ENCODE measurements around the gene PIKFYVE. TPM values are rescaled to one million over a fixed set of nuclear protein-coding genes. Genes with fewer than 3 reads are reported as not detected.
"Not testable (repeated sequence)": the region's sequence is repeated elsewhere in the genome, so short reads cannot be mapped to it uniquely, and the experiment has no call there.

Gene PIKFYVE
- total and polyA plus RNA-seq, 5 donors: 5.0 to 20.4 (median 19.5) TPM

GRCh38 chr2:208255557-208256106, 10.4 kb upstream of the PIKFYVE start:
- Histone ChIP-seq H3K27me3 (ENCODE audit: control insufficient read depth, insufficient read depth) (no peaks in the 10 kb centered on the region), H3K9me3 (ENCODE audit: control insufficient read depth, low read length) (no peaks in the 10 kb centered on the region), H3K4me1 (ENCODE audit: control insufficient read depth, insufficient read depth, low read length) (no peaks in the 10 kb centered on the region), H3K27ac (ENCODE audit: low read length) (peak overlapping the region; percentile 74), H3K4me3 (ENCODE audit: low read length) (peak overlapping the region; percentile 85)
- ATAC-seq: no peak
- intact Hi-C loops (cut with DNase I): no loop called here
- DNase-seq: no peak
- 48% methylated on average over 13 of the region's 13 CpGs for WGBS

- ATAC-seq (no peak), DNase-seq (no peak)
- peak overlapping the region; percentile 48 for H3K27ac ChIP-seq (ENCODE audit: low read length)
- no peaks in the 10 kb centered on the region for H3K9me3 ChIP-seq (ENCODE audit: control insufficient read depth, low read length)
- no peaks in the 10 kb centered on the region for H3K27me3 ChIP-seq (ENCODE audit: control insufficient read depth, insufficient read depth)
- 77% methylated on average over 10 of the region's 10 CpGs for WGBS
- intact Hi-C loops (cut with DNase I): no loop called here
- H3K4me3 ChIP-seq (ENCODE audit: low read length): no peak overlapping the region
- H3K4me1 ChIP-seq (ENCODE audit: control insufficient read depth, insufficient read depth, low read length): no peaks in the 10 kb centered on the region
Observed at GRCh38 chr2:208256192-208256782, 9.8 kb upstream of the PIKFYVE start.

- 49% methylated on average over 12 of the region's 12 CpGs for WGBS
- H3K9me3 ChIP-seq (ENCODE audit: control insufficient read depth, low read length); ATAC-seq; H3K27me3 ChIP-seq (ENCODE audit: control insufficient read depth, insufficient read depth); intact Hi-C loops (cut with DNase I); H3K4me3 ChIP-seq (ENCODE audit: low read length); H3K4me1 ChIP-seq (ENCODE audit: control insufficient read depth, insufficient read depth, low read length): not testable (repeated sequence)
- peak in 1 of 3 donors; percentile 57 for DNase-seq
- H3K27ac ChIP-seq (ENCODE audit: low read length): peak overlapping the region; percentile 67
Observed at GRCh38 chr2:208256849-208257813, 8.9 kb upstream of the PIKFYVE start.

GRCh38 chr2:208265371-208265800, 669 bp upstream of the PIKFYVE start:
- intact Hi-C loops (cut with DNase I): no loop called here
- H3K4me3 ChIP-seq (ENCODE audit: low read length): peak overlapping the region; percentile 94
- no peaks in the 10 kb centered on the region for H3K27me3 ChIP-seq (ENCODE audit: control insufficient read depth, insufficient read depth)
- H3K4me1 ChIP-seq (ENCODE audit: control insufficient read depth, insufficient read depth, low read length): peaks cover 12% of the 10 kb centered on the region
- ATAC-seq: peak; percentile 47 to 65
- peak in 2 of 3 donors; percentile 22 to 36 for DNase-seq
- WGBS: 3% methylated on average over 9 of the region's 9 CpGs
- H3K27ac ChIP-seq (ENCODE audit: low read length): peak overlapping the region; percentile 94
- no peaks in the 10 kb centered on the region for H3K9me3 ChIP-seq (ENCODE audit: control insufficient read depth, low read length)

- intact Hi-C loops (cut with DNase I): no loop called here
- H3K27me3 ChIP-seq (ENCODE audit: control insufficient read depth, insufficient read depth): no peaks in the 10 kb centered on the region
- DNase-seq (no peak), ATAC-seq (no peak)
- H3K4me3 ChIP-seq (ENCODE audit: low read length): peak overlapping the region; percentile 94
- WGBS: under 1% methylated on average over 11 of the region's 11 CpGs
- H3K27ac ChIP-seq (ENCODE audit: low read length): peak overlapping the region; percentile 95
- H3K9me3 ChIP-seq (ENCODE audit: control insufficient read depth, low read length): no peaks in the 10 kb centered on the region
- H3K4me1 ChIP-seq (ENCODE audit: control insufficient read depth, insufficient read depth, low read length): peaks cover 12% of the 10 kb centered on the region
Observed at GRCh38 chr2:208266553-208266893, 468 bp downstream of the PIKFYVE start.

- Histone ChIP-seq H3K27me3 (ENCODE audit: control insufficient read depth, insufficient read depth) (no peaks in the 10 kb centered on the region), H3K9me3 (ENCODE audit: control insufficient read depth, low read length) (no peaks in the 10 kb centered on the region), H3K4me3 (ENCODE audit: low read length) (peak overlapping the region; percentile 94), H3K27ac (ENCODE audit: low read length) (no peak overlapping the region), H3K4me1 (ENCODE audit: control insufficient read depth, insufficient read depth, low read length) (peaks cover 12% of the 10 kb centered on the region)
- no peak for DNase-seq
- intact Hi-C loops (cut with DNase I): no loop called here
- WGBS: 4% methylated on average over 3 of the region's 3 CpGs
- ATAC-seq: no peak
Observed at GRCh38 chr2:208266936-208267335, 881 bp downstream of the PIKFYVE start.

GRCh38 chr2:208267526-208267925, 1.5 kb downstream of the PIKFYVE start:
- H3K4me3 ChIP-seq (ENCODE audit: low read length); ATAC-seq; H3K27me3 ChIP-seq (ENCODE audit: control insufficient read depth, insufficient read depth); H3K27ac ChIP-seq (ENCODE audit: low read length); intact Hi-C loops (cut with DNase I); H3K9me3 ChIP-seq (ENCODE audit: control insufficient read depth, low read length): not testable (repeated sequence)
- WGBS: 77% methylated on average over 22 of the region's 22 CpGs
- DNase-seq: peak in 1 of 3 donors; percentile 37
- peaks cover 12% of the 10 kb centered on the region for H3K4me1 ChIP-seq (ENCODE audit: control insufficient read depth, insufficient read depth, low read length)

GRCh38 chr2:208268156-208268952, 2.3 kb downstream of the PIKFYVE start:
- Histone ChIP-seq H3K4me3 (ENCODE audit: low read length) (no peak overlapping the region), H3K4me1 (ENCODE audit: control insufficient read depth, insufficient read depth, low read length) (peaks cover 12% of the 10 kb centered on the region), H3K27me3 (ENCODE audit: control insufficient read depth, insufficient read depth) (no peaks in the 10 kb centered on the region), H3K27ac (ENCODE audit: low read length) (no peak overlapping the region), H3K9me3 (ENCODE audit: control insufficient read depth, low read length) (no peaks in the 10 kb centered on the region)
- ATAC-seq (no peak), DNase-seq (no peak)
- WGBS: 64% methylated on average over 8 of the region's 8 CpGs
- intact Hi-C loops (cut with DNase I): no loop called here

- 94% methylated on average over 2 of the region's 2 CpGs for WGBS
- no peak for ATAC-seq
Observed at GRCh38 chr2:208269091-208269490, 3.0 kb downstream of the PIKFYVE start.

GRCh38 chr2:208274748-208275147, 8.7 kb downstream of the PIKFYVE start:
- Histone ChIP-seq H3K4me3 (ENCODE audit: low read length) (no peak overlapping the region), H3K27ac (ENCODE audit: low read length) (no peak overlapping the region), H3K4me1 (ENCODE audit: control insufficient read depth, insufficient read depth, low read length) (no peaks in the 10 kb centered on the region), H3K27me3 (ENCODE audit: control insufficient read depth, insufficient read depth) (no peaks in the 10 kb centered on the region), H3K9me3 (ENCODE audit: control insufficient read depth, low read length) (no peaks in the 10 kb centered on the region)
- ATAC-seq: no peak
- intact Hi-C loops (cut with DNase I): no loop called here
- no peak for DNase-seq

More at GRCh38 chr2:208269091-208269490, 3.0 kb downstream of the PIKFYVE start:
- intact Hi-C loops (cut with DNase I): no loop called here
- Histone ChIP-seq H3K4me1 (ENCODE audit: control insufficient read depth, insufficient read depth, low read length) (peaks cover 12% of the 10 kb centered on the region), H3K27me3 (ENCODE audit: control insufficient read depth, insufficient read depth) (no peaks in the 10 kb centered on the region), H3K4me3 (ENCODE audit: low read length) (no peak overlapping the region), H3K9me3 (ENCODE audit: control insufficient read depth, low read length) (no peaks in the 10 kb centered on the region), H3K27ac (ENCODE audit: low read length) (no peak overlapping the region)
- DNase-seq: no peak
